K562 (cell line): ENCODE measurements around the gene PALM3. TPM values are rescaled to one million over a fixed set of nuclear protein-coding genes. Genes with fewer than 3 reads are reported as not detected.

Experiments used
- ATAC-seq: fragments of 200-7000 bp; cut with Tn5 transposase; 3 replicates; pipeline ENCODE4 v1.9.1; 2020; ENCODE audit warnings: moderate library complexity
- BruUV-seq: library from RNA; stranded (reverse); fragments of 400-500 nt; replicated peaks from 2 replicates; lab custom pipeline; 2021; lab: Mats Ljungman, UMichigan
- CTCF ChIA-PET: fragments of 300-600 bp; formaldehyde crosslinking; extraction: SDS; loops from one replicate; lab custom pipeline; 2021; ENCODE audit warnings: low intra/inter-chr PET ratio; lab: Yijun Ruan, JAX
- POLR2A ChIA-PET: fragments of 300-600, 350-650 bp; sonication (Branson Sonifier 250); formaldehyde crosslinking; extraction: SDS; loops from one replicate; lab custom pipeline; 2021; ENCODE audit warnings: antibody characterized with exemption, inconsistent platforms; lab: Yijun Ruan, JAX
- DNase-seq, 4 experiments: peaks; one replicate each; pipeline versions ENCODE4 v3.0.0 to v3.0.0-alpha.2; 2011 to 2018; ENCODE audit warnings: low spot score in 3 of 4, mixed read lengths in 3 of 4; ENCODE audit errors: extremely low read depth in 1 of 4
- FAIRE-seq: peaks from 2 replicates; lab custom pipeline; 2011; peaks lifted over from hg19 to GRCh38; lab: Jason Lieb, UNC
- H2AFZ ChIP-seq: 2 replicates; pipeline ENCODE4 v1.6.0; 2011; ENCODE audit warnings: low read depth, low read length, control low read depth, inconsistent platforms
- H3K27ac ChIP-seq: fragments of 200-600 bp; 3 replicates; pipeline ENCODE4 v1.8.0; 2011; ENCODE audit warnings: low read depth, mild to moderate bottlenecking, control low read depth, inconsistent platforms, low read length, moderate library complexity, mixed read lengths; ENCODE audit errors: extremely low read depth
- H3K27me3 ChIP-seq, 2 experiments: fragments of 300-600 bp in 1 of 2; 2 replicates in 1 of 2; 3 replicates in 1 of 2; pipeline versions ENCODE4 v1.6.0 to v1.8.0; 2011; ENCODE audit warnings: inconsistent platforms in 2 of 2, low read length in 2 of 2, mild to moderate bottlenecking in 1 of 2, mixed read lengths in 1 of 2, moderate library complexity in 1 of 2; ENCODE audit not compliant: control insufficient read depth in 2 of 2, insufficient read depth in 2 of 2
- H3K36me3 ChIP-seq: fragments of 300-600 bp; 3 replicates; pipeline ENCODE4 v1.8.0; 2011; ENCODE audit warnings: mild to moderate bottlenecking, low read length, inconsistent platforms; ENCODE audit not compliant: control insufficient read depth, insufficient read depth
- H3K4me1 ChIP-seq, 2 experiments: fragments of 200-600 bp in 1 of 2; replicated peaks in 1 of 2; 2 replicates in 1 of 2; 3 replicates in 1 of 2; pipeline versions ENCODE4 v1.5.1 to v1.8.0; 2011; ENCODE audit warnings: inconsistent platforms in 2 of 2, low read length in 2 of 2, mild to moderate bottlenecking in 1 of 2, mixed read lengths in 1 of 2, moderate library complexity in 1 of 2; ENCODE audit not compliant: control insufficient read depth in 2 of 2, insufficient read depth in 2 of 2
- H3K4me2 ChIP-seq: 2 replicates; pipeline ENCODE4 v1.6.1; 2011; ENCODE audit warnings: low read length, control low read depth, inconsistent platforms, mixed read lengths; ENCODE audit not compliant: insufficient read depth
- H3K4me3 ChIP-seq: fragments of 200-600 bp; sonication (generic), shearing (Covaris generic); 2 replicates; pipeline ENCODE4 v1.5.1; 2016; ENCODE audit warnings: control low read depth, inconsistent platforms
- H3K79me2 ChIP-seq: fragments of 200-600 bp; 3 replicates; pipeline ENCODE4 v1.8.0; 2011; ENCODE audit warnings: low read length, inconsistent platforms; ENCODE audit not compliant: control insufficient read depth, insufficient read depth
- H3K9ac ChIP-seq, 2 experiments: 2 replicates each; pipeline versions ENCODE4 v1.6.0 to v1.6.1; 2011; ENCODE audit warnings: low read depth in 2 of 2, low read length in 2 of 2, control low read depth in 1 of 2, inconsistent platforms in 1 of 2, mild to moderate bottlenecking in 1 of 2, mixed read lengths in 1 of 2; ENCODE audit not compliant: insufficient read depth in 1 of 2
- H3K9me1 ChIP-seq: one replicate; pipeline ENCODE4 v1.6.0; 2011; ENCODE audit warnings: inconsistent platforms, mild to moderate bottlenecking, low read length, moderate library complexity; ENCODE audit not compliant: control insufficient read depth, insufficient read depth
- H3K9me3 ChIP-seq: replicated peaks from 2 replicates; pipeline ENCODE4 v1.5.1; 2011; ENCODE audit warnings: low read depth, low read length, inconsistent platforms; ENCODE audit not compliant: control insufficient read depth, insufficient read depth
- H4K20me1 ChIP-seq: replicated peaks from 2 replicates; pipeline ENCODE4 v1.6.1; 2011; ENCODE audit warnings: low read length, inconsistent platforms, mixed read lengths; ENCODE audit not compliant: control insufficient read depth, insufficient read depth
- CEBPB ChIP-seq: fragments of 450-650 bp; IDR thresholded peaks from 2 replicates; pipeline ENCODE4 v1.6.1; 2016; ENCODE audit warnings: missing genetic modification characterization, missing compliant biosample characterization
- CEBPG ChIP-seq, 3 experiments: fragments of 200-800 bp in 1 of 3; sonication (Bioruptor generic) in 1 of 3; sonication (generic) in 1 of 3; formaldehyde crosslinking in 1 of 3; IDR thresholded peaks in 2 of 3; conservative IDR thresholded peaks in 1 of 3; 2 replicates each; pipeline versions ENCODE4 v1.6.1 to v1.8.0; 2016 to 2022; ENCODE audit warnings: missing compliant biosample characterization in 2 of 3, missing genetic modification characterization in 2 of 3, mild to moderate bottlenecking in 1 of 3, missing genetic modification reagents in 1 of 3
- RUNX1 ChIP-seq: sonication (generic); IDR thresholded peaks from 2 replicates; pipeline ENCODE4 v1.6.1; 2016; ENCODE audit warnings: antibody characterized with exemption, low read depth
- WHSC1 ChIP-seq: IDR thresholded peaks from one replicate; pipeline ENCODE4 v1.6.1; 2012; ENCODE audit warnings: low read length, control low read depth, inconsistent platforms
- WGBS: fragments of 100-300 bp; shearing (Covaris generic); methylation state at CpG from one replicate; pipeline ENCODE4 v1.1.6; 2016; ENCODE audit warnings: low coverage, mixed read lengths; ENCODE audit not compliant: insufficient coverage; ENCODE audit errors: missing lambda C conversion rate; 5-methylcytosine and 5-hydroxymethylcytosine counted together
- in situ Hi-C: fragments of 300-500 bp; cut with MboI; formaldehyde crosslinking; loops from 4 replicates; pipeline ENCODE4 v1.15.0; 2018; ENCODE audit warnings: inconsistent platforms, mixed read lengths
- intact Hi-C: fragments of 100-400 bp; cut with micrococcal nuclease; formaldehyde crosslinking; loops from 2 replicates; pipeline ENCODE4 v1.14.2; 2022
- polyA plus RNA-seq, 8 experiments: library from polyadenylated mRNA; depleted of rRNA in 4 of 8; stranded (reverse) in 5 of 8; unstranded in 3 of 8; fragments of >200 nt; fragmentation: Nextera tagmentation in 2 of 8; fragmentation: Illumina TruSeq in 1 of 8; extraction: Ambion mirVana in 2 of 8; extraction: Trizol in 1 of 8; gene quantifications; 2 replicates each; pipeline versions ENCODE4 v1.2.1 to v1.2.3, GENCODE V29; 2011 to 2014; ENCODE audit warnings: inconsistent platforms in 1 of 8, missing spikeins in 1 of 8
- total RNA-seq, 7 experiments: library from RNA; depleted of rRNA in 6 of 7; stranded (reverse); fragments of >200 nt in 6 of 7; fragmentation: Illumina TruSeq in 2 of 7; extraction: Trizol in 2 of 7; gene quantifications; 2 replicates each; pipeline versions ENCODE4 v1.2.1 to v1.2.3, GENCODE V29; 2011 to 2021; ENCODE audit warnings: low replicate concordance in 1 of 7
- TF ChIP-seq, protein P1 (sequence below), 3 experiments: IDR thresholded peaks in 2 of 3; conservative IDR thresholded peaks in 1 of 3; 2 replicates each; pipeline ENCODE4 v1.5.1; 2011 to 2012; ENCODE audit warnings: low read length in 3 of 3, mild to moderate bottlenecking in 3 of 3, control low read depth in 2 of 3, improper control_type of control experiment in 1 of 3, inconsistent platforms in 1 of 3, low read depth in 1 of 3, mixed read lengths in 1 of 3, moderate library complexity in 1 of 3; ENCODE audit not compliant: insufficient read depth in 2 of 3

The PALM3 gene
- total and polyA plus RNA-seq, 9 of the 15 experiments (the other 6 are each of a cell fraction or from before 2014, with no cell fraction given): 0.07 to 9.3 (median 3.3) TPM

DNA sequence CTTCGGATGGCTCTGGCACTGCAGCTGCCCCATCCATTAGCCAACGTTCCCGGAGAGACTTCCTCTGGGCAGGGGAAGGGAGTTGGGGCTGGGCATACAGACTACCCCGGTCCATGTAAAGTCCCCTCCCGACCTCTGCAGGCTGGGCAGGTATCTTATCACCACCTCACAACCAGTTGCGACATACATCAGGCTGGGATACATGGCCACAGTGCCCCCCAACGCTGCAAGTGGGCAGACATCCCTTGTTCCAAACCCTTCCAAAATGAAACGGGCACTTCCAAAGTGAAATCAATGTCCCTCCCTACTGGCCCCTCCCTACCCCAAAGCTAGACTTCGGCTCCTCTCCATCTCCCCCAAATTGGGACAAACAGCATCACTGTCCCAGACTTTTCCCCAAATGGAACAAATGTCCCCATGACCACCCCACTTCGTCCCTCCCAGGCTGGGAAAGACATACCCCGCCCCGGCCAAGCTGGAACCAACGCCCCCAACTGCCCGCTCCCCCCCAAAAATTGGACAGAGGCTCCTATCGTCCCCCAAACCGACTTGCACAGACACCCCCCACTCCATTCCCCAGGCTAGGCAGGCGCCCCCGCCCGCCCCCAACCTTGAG, 5.0 kb downstream of the PALM3 start:
- no peaks in the 10 kb centered on the region for H3K9me1 ChIP-seq
- no peak overlapping the region for H3K27ac ChIP-seq
- TF ChIP-seq WHSC1: no peak
- TF ChIP-seq CEBPB (tag): peak; percentile 94
- TF ChIP-seq CEBPG (CRISPR knock-in tag; IDR thresholded peaks at IDR 0.05): peak; percentile 76; the same call in 1 of the 2 replicates
- peak; percentile 19 to 63; a peak in 1 of 4 replicates for TF ChIP-seq CEBPG (tag; conservative IDR thresholded peaks at IDR 0.05 in 1 of 2, IDR thresholded peaks at IDR 0.05 in 1 of 2)
- TF ChIP-seq, protein P1, sequence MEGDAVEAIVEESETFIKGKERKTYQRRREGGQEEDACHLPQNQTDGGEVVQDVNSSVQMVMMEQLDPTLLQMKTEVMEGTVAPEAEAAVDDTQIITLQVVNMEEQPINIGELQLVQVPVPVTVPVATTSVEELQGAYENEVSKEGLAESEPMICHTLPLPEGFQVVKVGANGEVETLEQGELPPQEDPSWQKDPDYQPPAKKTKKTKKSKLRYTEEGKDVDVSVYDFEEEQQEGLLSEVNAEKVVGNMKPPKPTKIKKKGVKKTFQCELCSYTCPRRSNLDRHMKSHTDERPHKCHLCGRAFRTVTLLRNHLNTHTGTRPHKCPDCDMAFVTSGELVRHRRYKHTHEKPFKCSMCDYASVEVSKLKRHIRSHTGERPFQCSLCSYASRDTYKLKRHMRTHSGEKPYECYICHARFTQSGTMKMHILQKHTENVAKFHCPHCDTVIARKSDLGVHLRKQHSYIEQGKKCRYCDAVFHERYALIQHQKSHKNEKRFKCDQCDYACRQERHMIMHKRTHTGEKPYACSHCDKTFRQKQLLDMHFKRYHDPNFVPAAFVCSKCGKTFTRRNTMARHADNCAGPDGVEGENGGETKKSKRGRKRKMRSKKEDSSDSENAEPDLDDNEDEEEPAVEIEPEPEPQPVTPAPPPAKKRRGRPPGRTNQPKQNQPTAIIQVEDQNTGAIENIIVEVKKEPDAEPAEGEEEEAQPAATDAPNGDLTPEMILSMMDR (IDR thresholded peaks at IDR 0.05 in 2 of 3, conservative IDR thresholded peaks at IDR 0.05 in 1 of 3; ENCODE audit: insufficient read depth in 2 of 3, low read depth in 1 of 3, low read length in 3 of 3): peak in 1 of 3 experiments; percentile 23; a peak in 1 of 6 replicates
- TF ChIP-seq RUNX1: 0 out of 2 replicates have a peak, but pooled peaks have one; percentile 36
- POLR2A ChIA-PET: interaction anchor here (0.6 to 1.3 kb wide), 6 partner anchors 15 to 232 kb away, joined by 3 to 7 read pairs (median 3); partner anchors contain the start of genes RFX1 and RLN3
- FAIRE-seq (no peak), ATAC-seq (no peak; the same call in 2 of the 3 replicates), DNase-seq (peak; percentile 13 to 33 (median 24))
- intact Hi-C loops: no loop called here
- CTCF ChIA-PET: interaction anchor here (0.9 kb wide), 1 partner anchor 177 kb away, joined by 3 read pairs; no protein-coding TSS in a partner anchor
- H3K9me3 ChIP-seq: no peaks in the 10 kb centered on the region
- WGBS: 31% methylated on average over 15 of the region's 19 CpGs
- H3K79me2 ChIP-seq: no peaks in the 10 kb centered on the region
- no peaks in the 10 kb centered on the region for H3K27me3 ChIP-seq
- H2AFZ ChIP-seq: peak overlapping the region; percentile 65; the same call in 1 of the 2 replicates
- peak overlapping the region; percentile 40 for H3K4me3 ChIP-seq
- peaks cover 6% of the 10 kb centered on the region; the same call in 1 of the 3 replicates for H3K36me3 ChIP-seq
- peak overlapping the region; percentile 59; the same call in 1 of the 2 replicates for H3K4me2 ChIP-seq
- in situ Hi-C loops: loop anchor here (25.0 kb wide), 1 partner anchor 470 kb away; no protein-coding TSS in a partner anchor
- H3K4me1 ChIP-seq: peaks cover 36 to 69% of the 10 kb centered on the region in 2 experiments
- no TSS peak for BruUV-seq
- H3K9ac ChIP-seq: peak overlapping the region in 1 of 2 experiments; percentile 78; a peak in 2 of 4 replicates
- H4K20me1 ChIP-seq: no peaks in the 10 kb centered on the region
